GM20431 (cell line): ENCODE results near the gene MEIOC.
"Not testable (repeated sequence)": the region's sequence is repeated elsewhere in the genome, so short reads cannot be mapped to it uniquely, and the experiment has no call there.

Experiments used
- in situ Hi-C: fragments of 300-500 bp; cut with MseI, MboI; formaldehyde crosslinking; loops from one replicate; pipeline ENCODE4 v1.15.0; 2020; ENCODE audit warnings: low sequenced_read_pairs; ENCODE audit not compliant: unreplicated experiment

The MEIOC gene

GRCh38 chr17:44645341-44645740 lies 10.9 kb upstream of the MEIOC start:
- in situ Hi-C loops: loop anchor here (25.0 kb wide), 1 partner anchor 108 kb away; no protein-coding TSS in a partner anchor

GRCh38 chr17:44646280-44646679 lies 10.0 kb upstream of the MEIOC start:
- in situ Hi-C loops: loop anchor here (25.0 kb wide), 1 partner anchor 109 kb away; no protein-coding TSS in a partner anchor

GRCh38 chr17:44647736-44648135 lies 8.5 kb upstream of the MEIOC start:
- in situ Hi-C loops: loop anchor here (25.0 kb wide), 1 partner anchor 110 kb away; no protein-coding TSS in a partner anchor

GRCh38 chr17:44648963-44649362 lies 7.3 kb upstream of the MEIOC start:
- in situ Hi-C loops: loop anchor here (25.0 kb wide), 1 partner anchor 112 kb away; no protein-coding TSS in a partner anchor

- in situ Hi-C loops: no loop called here
Measured at GRCh38 chr17:44651228-44651627, 5.0 kb upstream of the MEIOC start.

- in situ Hi-C loops: no loop called here
Measured at GRCh38 chr17:44652727-44653126, 3.5 kb upstream of the MEIOC start.

- in situ Hi-C loops: no loop called here
Measured at GRCh38 chr17:44653384-44653783, 2.9 kb upstream of the MEIOC start.

- in situ Hi-C loops: no loop called here
Measured at GRCh38 chr17:44653954-44654353, 2.3 kb upstream of the MEIOC start.

GRCh38 chr17:44661835-44662234 lies 5.6 kb downstream of the MEIOC start:
- in situ Hi-C loops: no loop called here

GRCh38 chr17:44663095-44663494 lies 6.8 kb downstream of the MEIOC start:
- in situ Hi-C loops: no loop called here

- in situ Hi-C loops: no loop called here
Measured at GRCh38 chr17:44664867-44665266, 8.6 kb downstream of the MEIOC start.

GRCh38 chr17:44666006-44666405 lies 9.7 kb downstream of the MEIOC start:
- in situ Hi-C loops: no loop called here

GRCh38 chr17:44672479-44673093 lies 16.3 kb downstream of the MEIOC start:
- in situ Hi-C loops: no loop called here

GRCh38 chr17:44673893-44674292 lies 17.6 kb downstream of the MEIOC start:
- in situ Hi-C loops: no loop called here

- in situ Hi-C loops: no loop called here
Measured at GRCh38 chr17:44677136-44677535, 20.9 kb downstream of the MEIOC start.

GRCh38 chr17:44683303-44683702 lies 27.0 kb downstream of the MEIOC start:
- in situ Hi-C loops: not testable (repeated sequence)

- in situ Hi-C loops: no loop called here
Measured at GRCh38 chr17:44687756-44688155, 31.5 kb downstream of the MEIOC start.

GRCh38 chr17:44688200-44688599 lies 31.9 kb downstream of the MEIOC start:
- in situ Hi-C loops: no loop called here

- in situ Hi-C loops: no loop called here
Measured at GRCh38 chr17:44688675-44689476, 32.6 kb downstream of the MEIOC start.

GRCh38 chr17:44689477-44690217 lies 33.4 kb downstream of the MEIOC start, which contains the start of gene CCDC43:
TSS of gene CCDC43 (minus strand) at chr17:44689776. CDS start at chr17:44689753, 23 bp downstream.
- in situ Hi-C loops: no loop called here
